GM10266 (cell line): ENCODE data around the gene CABS1.

Experiments
- DNase-seq: peaks from one replicate; pipeline ENCODE4 v3.0.0; 2012; ENCODE audit errors: extremely low spot score
- TF ChIP-seq, protein P1 (sequence below): IDR thresholded peaks from 2 replicates; pipeline ENCODE4 v1.5.1; 2012; ENCODE audit warnings: mild to moderate bottlenecking, low read depth; ENCODE audit not compliant: control insufficient read depth, insufficient read depth; ENCODE audit errors: missing control alignments

The CABS1 gene

DNA sequence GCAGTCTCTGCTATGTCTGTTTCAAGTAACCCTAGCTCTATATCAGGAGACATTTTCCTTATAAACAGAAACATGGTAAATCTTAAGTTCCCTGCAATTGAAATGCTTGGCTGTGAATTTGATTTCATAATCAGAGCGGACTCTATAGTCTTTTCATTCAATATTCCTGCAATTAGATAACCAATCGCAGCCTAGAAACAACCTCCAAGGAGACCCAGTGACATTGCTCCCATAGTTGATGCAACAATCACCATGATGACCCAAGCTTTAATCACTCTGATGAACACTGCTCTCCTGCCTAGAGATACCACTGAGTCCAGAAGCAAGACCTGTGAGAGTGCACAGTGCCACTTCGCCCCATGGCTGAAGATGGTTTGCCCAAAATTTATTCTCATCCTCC, at the start of gene CABS1:
TSS of gene CABS1 (plus strand) at position 301 of the 400 bp plus-strand sequence. CDS start at position 360, 59 bp downstream.
- TF ChIP-seq, protein P1, sequence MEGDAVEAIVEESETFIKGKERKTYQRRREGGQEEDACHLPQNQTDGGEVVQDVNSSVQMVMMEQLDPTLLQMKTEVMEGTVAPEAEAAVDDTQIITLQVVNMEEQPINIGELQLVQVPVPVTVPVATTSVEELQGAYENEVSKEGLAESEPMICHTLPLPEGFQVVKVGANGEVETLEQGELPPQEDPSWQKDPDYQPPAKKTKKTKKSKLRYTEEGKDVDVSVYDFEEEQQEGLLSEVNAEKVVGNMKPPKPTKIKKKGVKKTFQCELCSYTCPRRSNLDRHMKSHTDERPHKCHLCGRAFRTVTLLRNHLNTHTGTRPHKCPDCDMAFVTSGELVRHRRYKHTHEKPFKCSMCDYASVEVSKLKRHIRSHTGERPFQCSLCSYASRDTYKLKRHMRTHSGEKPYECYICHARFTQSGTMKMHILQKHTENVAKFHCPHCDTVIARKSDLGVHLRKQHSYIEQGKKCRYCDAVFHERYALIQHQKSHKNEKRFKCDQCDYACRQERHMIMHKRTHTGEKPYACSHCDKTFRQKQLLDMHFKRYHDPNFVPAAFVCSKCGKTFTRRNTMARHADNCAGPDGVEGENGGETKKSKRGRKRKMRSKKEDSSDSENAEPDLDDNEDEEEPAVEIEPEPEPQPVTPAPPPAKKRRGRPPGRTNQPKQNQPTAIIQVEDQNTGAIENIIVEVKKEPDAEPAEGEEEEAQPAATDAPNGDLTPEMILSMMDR = no peak
- no peak for DNase-seq

DNA sequence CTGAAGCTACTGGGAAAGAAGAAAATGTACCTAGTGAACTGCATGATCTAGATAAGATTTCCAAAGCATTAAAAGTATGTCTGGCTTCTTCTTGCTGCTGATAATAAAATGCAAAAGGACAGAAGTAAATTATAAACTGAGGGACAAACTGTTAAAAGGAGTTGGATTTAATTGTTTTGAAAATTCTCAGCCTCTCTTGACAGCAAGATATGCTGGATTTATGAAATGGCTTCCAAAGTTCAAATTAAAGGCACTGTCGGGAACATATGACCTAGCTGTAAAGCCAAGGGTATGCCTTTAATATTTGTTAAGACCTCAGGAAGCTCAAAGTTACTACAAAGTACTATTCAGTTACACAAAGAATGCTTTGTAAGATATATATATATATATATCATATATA, 46.1 kb upstream of the CABS1 start:
- TF ChIP-seq, protein P1 = no peak
- no peak for DNase-seq

- TF ChIP-seq, protein P1 = no peak
- no peak for DNase-seq
Measured at GRCh38 chr4:70291341-70291740, 43.4 kb upstream of the CABS1 start.

- TF ChIP-seq, protein P1 = no peak
- DNase-seq = no peak
Measured at GRCh38 chr4:70297576-70297975, 37.2 kb upstream of the CABS1 start.

GRCh38 chr4:70298051-70298450, 36.7 kb upstream of the CABS1 start:
- TF ChIP-seq, protein P1 = no peak

DNA sequence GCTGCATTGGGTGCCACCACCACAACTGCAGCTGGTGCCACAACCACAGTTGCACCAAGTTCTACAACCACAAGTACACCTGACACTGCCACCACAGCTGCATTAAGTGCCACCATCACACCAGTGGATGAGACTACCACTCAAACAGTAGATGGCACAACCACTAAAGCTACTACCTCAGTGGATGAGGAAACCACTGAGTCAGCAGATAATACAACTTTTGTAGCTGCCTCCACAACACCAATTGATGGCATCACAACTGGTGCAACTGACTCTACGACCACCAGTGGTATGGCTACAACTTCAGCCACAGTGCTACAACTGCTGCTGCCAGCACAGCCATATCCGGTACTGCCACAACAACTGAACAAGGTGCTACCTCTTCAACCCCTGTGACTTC, 35.1 kb upstream of the CABS1 start:
- DNase-seq = no peak
- TF ChIP-seq, protein P1 = no peak

More at GRCh38 chr4:70298051-70298450, 36.7 kb upstream of the CABS1 start:
- DNase-seq = no peak

DNA sequence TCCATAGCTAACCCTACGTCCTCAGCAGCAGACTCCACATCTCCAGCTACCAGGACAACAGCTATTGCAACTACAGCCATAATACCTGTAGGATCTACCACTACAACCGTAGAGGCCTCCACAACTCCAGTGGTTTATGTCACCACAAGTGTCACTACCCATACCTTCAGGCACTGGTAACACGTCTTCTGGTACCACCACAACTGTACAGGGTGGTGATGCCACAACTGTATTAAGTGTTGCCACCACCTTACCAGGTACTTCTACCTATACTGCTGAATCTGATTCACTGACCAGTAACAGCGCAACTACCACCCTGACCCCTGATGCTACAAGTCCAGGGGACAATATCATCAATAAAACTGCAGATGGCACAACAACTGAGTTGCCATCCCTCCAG, 34.6 kb upstream of the CABS1 start:
- no peak for DNase-seq
- TF ChIP-seq, protein P1 = no peak
